GOT3 (cell line): ENCODE data around the gene CLMN.
A peak's percentile ranks its signal among the peaks of the same experiment; 100 is the strongest.
"Not testable (repeated sequence)": the region's sequence is repeated elsewhere in the genome, so short reads cannot be mapped to it uniquely, and the experiment has no call there.

Source experiments
- DNase-seq: peaks from one replicate; lab custom pipeline; 2025; ENCODE audit warnings: mixed read lengths; lab: John Stamatoyannopoulos, UW

Gene CLMN

DNA sequence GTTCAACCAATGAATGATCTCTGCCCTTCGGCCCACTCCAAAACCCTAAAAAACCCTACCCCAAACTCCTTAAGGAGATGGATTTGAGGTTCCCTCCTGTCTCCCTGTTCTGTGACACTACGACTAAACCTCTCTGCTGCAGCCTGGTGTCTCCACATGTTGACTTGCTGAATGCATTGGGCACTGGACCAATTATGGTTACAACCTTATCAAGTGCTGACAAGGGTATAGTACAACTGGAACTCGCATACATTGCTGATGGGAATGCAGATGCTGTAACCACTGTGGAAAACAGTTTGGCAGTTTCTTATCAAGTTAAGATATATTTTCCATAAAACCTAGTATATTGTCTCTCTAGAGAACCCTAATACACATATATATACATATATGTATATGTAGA lies 156.0 kb downstream of the CLMN start:
- DNase-seq = no peak

DNA sequence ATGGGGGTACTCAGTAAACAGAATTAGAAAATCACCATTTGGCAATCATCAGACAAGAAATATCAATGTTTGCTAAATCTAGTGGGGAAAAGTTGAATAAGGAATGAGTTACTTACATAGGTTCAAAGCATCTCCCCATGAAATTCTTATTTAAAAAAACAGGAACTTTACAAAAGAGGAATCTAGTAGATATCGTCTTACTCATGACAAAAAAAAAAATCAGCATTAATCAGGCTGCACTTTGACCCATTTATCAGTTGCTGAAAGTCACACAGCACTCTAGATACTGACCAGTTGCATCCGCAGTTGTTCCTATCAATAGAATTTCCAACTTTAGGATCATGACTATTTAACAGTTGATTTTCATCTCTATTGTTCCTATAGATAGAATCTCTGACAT lies 156.6 kb downstream of the CLMN start:
- DNase-seq = no peak

DNA sequence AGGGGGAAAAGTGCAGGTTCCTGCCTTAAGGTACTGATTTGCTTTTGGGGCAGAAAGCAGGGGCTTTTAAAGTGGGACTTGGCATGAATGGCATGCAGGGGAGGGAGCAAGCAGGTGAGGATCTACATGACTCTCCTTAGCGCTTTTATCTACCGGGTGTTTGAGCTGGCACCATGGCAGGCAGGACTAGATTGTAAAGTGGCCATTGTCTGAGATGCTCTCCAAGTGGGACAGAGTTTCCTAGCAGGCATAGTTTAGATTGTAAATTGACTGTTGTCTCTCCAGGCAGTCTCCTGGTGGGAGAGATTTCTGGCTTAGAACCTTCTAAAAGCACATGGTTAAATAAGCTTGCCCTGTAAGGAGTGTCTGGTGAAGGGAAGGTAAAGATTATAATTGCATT lies 157.1 kb downstream of the CLMN start:
- DNase-seq = no peak

- peak; percentile 40 for DNase-seq
Observed at GRCh38 chr14:95157327-95158189, 162.2 kb downstream of the CLMN start, which contains the start of gene DICER1. Gene DICER1, minus strand, starts transcription at chr14:95157529. Its CDS starts 24,071 bp downstream, at chr14:95133458.

DNA sequence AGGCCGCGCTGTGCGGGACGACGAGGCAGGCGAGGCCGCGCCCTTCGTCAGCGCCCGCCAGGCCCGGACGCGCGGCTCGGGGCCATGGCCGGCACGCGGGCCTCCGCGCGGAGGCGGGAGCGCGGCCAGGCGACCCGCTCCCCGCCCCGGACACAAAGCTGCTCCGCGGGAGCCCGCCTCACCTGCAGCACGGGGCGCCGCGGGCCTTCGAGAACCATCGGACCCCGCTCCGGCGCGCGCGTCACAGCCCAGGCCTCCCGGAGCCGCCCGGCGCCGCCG lies 162.7 kb downstream of the CLMN start:
- DNase-seq = no peak

DNA sequence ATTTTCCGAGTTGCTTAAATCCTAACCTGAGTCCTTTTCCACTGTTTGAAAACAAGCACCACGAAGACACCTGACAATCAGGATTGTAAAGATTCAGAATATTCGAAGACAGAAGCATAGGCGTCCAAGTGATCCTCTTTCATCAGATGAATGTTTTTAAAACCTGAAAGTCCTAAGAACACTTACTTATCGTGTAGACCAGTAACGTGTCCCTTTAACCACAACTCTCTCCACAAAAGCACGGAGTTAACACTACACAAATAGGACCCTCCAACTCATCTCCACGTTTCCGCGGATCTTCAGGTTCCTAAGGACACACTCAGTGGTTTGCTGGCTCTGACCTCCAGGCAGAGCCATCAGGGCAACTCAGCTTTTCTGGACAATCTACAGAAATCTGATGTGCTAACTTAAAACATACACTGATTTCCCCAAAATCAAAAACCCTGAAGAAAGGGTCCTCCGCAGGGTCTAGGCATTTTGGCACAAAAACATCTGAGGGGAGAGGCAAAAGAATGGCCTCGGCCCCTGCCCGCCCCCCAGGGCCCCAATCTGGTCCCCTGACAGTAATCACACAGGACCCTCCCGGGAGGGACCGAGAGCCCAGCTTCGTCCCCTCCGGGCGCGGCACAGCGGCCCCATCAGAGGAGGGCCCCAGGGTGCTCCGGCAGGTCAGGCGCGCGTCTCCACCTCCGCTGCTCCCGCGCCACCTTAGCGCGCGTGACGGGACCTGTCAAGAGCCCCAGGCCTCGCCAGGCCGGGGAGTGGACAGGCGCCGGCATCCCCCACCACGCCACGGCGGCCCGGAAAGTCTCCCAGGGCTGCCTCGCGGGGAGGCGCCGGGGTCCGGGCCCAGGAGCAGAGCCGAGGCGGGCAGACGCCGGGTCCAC lies 163.3 kb downstream of the CLMN start:
- DNase-seq = no peak

DNA sequence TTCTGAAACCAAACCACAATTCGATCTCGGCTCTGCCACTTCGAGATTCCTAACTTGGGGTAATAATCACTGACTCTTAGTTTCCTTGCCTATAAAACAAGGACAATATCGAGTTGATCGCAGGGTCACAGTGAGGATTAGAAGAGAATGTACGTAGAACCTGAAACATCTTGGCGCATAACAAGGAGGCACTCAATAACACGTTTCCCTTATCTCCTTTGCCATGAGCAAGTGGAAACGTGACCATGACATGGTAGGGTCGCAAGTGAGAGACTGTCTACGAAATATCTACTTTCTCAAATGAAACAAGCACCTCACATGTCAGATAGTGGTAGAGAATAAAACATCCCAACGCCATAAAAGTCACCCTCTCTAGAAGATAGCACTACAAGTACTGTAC lies 164.7 kb downstream of the CLMN start:
- DNase-seq = no peak

- DNase-seq = no peak
Observed at GRCh38 chr14:95153866-95154265, 165.8 kb downstream of the CLMN start.

DNA sequence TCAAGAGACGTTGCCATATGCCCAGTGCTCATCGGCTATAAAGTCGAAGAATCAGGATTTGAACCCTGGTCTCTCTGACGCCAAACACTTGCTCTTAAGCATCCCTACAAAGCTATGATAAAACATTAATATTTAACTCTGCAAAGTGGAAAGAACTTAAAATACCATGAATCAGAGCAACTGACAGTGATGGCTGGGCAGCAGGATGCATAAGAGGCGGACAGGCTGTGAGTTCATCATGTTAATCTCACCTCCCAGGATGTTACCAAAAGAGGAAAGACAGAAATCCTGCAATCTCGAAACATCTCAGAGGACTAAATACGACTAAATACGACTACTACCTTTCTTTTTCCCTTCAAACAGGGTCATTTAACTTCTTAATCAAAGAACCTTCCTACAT lies 168.1 kb downstream of the CLMN start:
- no peak for DNase-seq

- DNase-seq = no peak
Observed at GRCh38 chr14:95150910-95151309, 168.8 kb downstream of the CLMN start.

DNA sequence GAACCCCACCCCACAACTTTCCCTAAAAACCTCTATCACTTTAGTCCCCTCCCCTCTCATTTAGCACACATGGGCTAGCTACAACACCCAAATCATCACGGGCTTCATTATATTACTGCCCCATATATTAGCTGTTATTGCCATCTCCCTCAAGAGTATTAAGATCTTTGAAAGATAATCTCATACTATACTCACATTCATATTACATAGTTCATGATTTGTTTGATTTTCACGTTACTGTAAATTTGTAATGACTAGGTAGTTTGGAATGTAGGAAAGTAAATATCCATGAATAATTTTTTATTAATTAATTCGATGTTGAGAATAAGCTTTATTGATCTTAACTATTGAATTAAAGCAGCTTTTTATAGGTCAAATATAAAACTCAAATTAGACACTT lies 170.3 kb downstream of the CLMN start:
- no peak for DNase-seq

- DNase-seq = no peak
Observed at GRCh38 chr14:95147597-95147996, 172.1 kb downstream of the CLMN start.

DNA sequence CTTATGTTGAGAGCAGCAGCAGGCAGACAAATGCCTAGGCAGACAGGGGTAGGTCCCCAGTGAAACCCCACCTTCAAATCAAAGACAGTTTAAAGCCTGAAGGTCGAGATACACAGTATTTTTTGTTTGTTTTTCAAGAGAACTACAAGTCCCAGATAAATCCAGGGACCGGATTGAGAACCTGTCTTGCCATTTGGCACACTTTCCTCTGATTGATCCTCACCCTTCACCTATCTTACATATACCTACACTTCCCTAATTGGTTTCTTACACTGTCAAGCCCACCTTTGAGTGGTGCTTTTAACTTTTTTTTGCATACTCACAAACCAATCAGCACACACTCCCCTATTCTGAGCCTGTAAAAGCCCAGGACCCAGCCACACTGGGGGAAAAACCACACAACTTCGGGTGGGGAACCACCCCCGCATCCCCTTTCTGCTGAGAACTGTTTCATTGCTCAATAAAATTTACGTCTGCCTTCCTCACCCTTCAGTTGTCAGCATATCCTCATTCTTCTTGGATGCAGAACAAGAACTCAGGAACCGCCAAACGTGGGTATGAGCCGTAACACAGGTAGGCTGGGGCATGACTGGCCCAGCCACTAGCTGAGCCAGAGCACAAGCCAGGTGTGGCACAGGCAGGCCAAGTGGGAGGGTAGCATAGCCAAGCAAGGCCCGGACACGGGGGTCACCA lies 173.5 kb downstream of the CLMN start:
- DNase-seq = no peak

GRCh38 chr14:95144849-95145248 lies 174.9 kb downstream of the CLMN start:
- DNase-seq = no peak

DNA sequence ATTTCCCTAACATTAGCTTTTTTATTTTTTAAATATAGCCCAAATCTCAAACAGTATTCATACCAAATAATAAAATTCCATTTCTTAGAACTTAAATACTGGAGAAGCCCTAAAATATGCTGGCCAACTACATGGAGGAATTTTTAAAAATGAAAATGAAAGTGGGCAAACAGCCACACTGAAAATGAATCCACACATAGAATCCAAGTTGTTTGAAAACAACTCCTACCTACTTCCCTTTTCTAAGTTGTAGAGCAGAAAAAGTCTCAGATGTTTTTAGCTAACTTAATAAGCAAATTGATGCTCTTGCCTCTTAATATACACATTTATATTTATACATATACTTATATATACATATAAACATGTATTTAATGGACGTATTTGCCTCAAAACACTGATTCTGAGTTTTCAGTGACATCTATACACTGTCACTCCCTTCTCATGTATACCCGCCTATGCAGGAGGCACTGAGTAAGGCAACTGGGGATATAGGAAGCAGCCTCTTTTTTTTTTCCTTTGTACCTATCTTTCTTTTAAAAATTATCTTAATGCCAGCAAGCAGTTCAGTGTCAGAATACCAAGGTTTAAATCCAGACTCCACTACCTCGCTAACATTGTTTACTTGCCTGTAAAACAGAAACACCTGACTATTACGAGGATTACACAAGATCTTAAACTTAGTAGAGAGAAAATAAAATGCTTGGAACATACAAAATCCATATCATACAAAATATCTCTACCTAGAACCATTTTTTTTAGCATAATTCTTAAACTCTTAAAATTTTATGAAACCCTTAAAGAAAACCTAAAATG lies 175.7 kb downstream of the CLMN start:
- DNase-seq = no peak

DNA sequence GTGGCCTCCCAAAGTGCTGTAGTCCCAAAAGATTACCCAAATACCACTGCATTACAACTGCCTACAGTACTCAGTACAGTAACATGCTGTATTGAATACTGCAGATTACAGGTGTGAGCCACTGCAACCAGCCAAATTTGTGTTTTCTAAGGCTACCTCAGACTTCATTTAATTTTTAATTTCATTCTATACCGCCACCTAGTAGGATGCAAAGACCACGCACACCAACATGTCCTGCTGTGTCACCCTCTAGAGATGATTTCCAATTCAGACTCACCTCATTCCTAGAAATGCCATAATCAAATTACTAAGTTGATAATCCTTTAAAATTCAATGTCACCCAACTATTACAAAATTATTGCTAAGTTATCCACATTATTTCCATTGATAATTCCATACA lies 177.5 kb downstream of the CLMN start:
- DNase-seq = no peak

DNA sequence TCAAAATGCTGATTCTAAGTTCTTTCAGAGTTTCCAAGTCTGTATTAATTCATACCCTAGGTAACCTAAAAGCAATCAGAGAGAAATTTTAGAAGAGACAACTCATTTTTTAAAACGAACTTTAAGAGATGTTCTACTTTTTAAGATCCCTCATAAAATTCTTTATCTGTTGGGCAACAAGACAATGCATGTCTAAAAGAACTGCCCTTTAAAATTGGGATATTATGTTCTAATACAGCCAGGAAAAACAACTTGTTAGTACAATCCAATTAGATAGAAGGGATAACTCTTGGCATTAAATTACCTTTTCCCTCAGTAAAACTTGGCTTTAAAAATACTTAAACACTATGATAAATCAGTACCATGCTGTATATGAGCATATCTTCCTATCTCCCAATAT lies 178.0 kb downstream of the CLMN start:
- no peak for DNase-seq

DNA sequence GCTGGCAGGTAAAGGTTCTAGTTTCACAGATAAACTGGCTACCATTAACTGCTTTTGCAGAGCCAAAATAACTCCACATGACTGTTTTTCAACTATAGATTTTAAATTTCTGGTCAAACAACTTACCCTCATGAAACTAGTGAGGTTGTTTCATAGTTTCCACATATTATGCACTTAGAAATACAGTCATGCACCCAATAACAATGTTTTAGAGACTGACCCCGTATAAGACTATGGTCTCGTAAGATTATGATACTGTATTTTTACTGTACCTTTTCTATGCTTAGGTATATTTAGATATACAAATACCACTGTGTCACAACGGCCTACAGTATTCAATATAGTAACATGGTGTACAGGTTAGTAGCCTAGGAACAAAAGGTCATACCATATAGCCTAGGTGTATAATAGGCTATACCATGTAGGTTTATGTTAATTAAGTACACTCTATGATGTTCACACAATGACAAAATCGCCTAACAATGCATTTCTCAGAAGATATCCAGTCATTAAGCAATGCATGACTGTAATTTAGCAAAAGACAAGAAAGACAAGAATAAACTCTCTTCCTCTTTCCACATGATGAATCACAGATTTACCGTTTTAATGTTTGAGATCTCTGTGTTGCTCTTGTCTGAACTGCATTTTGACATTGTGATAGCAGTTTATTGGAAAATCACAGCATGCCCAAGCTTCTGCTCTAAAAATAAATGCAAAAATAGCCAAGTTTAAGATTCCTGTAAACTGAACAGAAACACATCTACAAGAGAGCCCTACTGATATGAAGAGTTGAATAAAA lies 179.4 kb downstream of the CLMN start:
- no peak for DNase-seq

GRCh38 chr14:95138876-95139275 lies 180.8 kb downstream of the CLMN start:
- no peak for DNase-seq

DNA sequence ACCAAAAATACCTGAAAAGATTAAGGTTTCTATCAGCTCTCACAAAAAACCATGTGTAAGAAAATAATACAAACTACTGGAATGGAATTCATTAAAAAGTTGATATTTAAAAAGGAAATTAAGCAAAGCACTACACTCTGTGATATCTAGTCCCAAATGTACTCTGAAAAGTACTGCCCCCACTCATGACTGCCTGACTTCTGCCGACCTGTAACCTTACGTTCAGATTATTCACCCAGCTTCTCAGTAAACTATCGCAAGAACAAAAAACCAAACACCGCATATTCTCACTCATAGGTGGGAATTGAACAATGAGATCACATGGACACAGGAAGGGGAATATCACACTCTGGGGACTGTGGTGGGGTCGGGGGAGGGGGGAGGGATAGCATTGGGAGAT lies 181.3 kb downstream of the CLMN start:
- DNase-seq = not testable (repeated sequence)

GRCh38 chr14:95137804-95138167 lies 181.9 kb downstream of the CLMN start:
- DNase-seq = no peak
